Glutamatergic neuron (in vitro differentiated cells): ENCODE measurements around the gene DDX41. TPM values are rescaled to one million over a fixed set of nuclear protein-coding genes. Genes with fewer than 3 reads are reported as not detected.

Experiments
- DNase-seq: peaks from one replicate; pipeline ENCODE4 v3.0.0; 2022
- H3K27ac Mint-ChIP-seq: one replicate; pipeline ENCODE4 v1.8.0; 2020; ENCODE audit warnings: mild to moderate bottlenecking, mixed read lengths, inconsistent platforms; ENCODE audit not compliant: unreplicated experiment
- H3K27me3 Mint-ChIP-seq: one replicate; pipeline ENCODE4 v1.8.0; 2020; ENCODE audit warnings: mild to moderate bottlenecking, moderate library complexity, mixed read lengths, inconsistent platforms; ENCODE audit not compliant: unreplicated experiment
- H3K36me3 Mint-ChIP-seq: one replicate; pipeline ENCODE4 v1.8.0; 2020; ENCODE audit warnings: mild to moderate bottlenecking, mixed read lengths, inconsistent platforms; ENCODE audit not compliant: unreplicated experiment
- H3K4me1 Mint-ChIP-seq: one replicate; pipeline ENCODE4 v1.8.0; 2020; ENCODE audit warnings: mild to moderate bottlenecking, low read depth, mixed read lengths, inconsistent platforms; ENCODE audit not compliant: unreplicated experiment
- H3K4me3 Mint-ChIP-seq: one replicate; pipeline ENCODE4 v1.8.0; 2020; ENCODE audit warnings: mild to moderate bottlenecking, mixed read lengths, inconsistent platforms; ENCODE audit not compliant: unreplicated experiment
- H3K9me3 Mint-ChIP-seq: one replicate; pipeline ENCODE4 v1.8.0; 2020; ENCODE audit warnings: mild to moderate bottlenecking, moderate library complexity, mixed read lengths, inconsistent platforms; ENCODE audit not compliant: unreplicated experiment
- total RNA-seq: library from RNA; stranded (reverse); fragmentation: NEBNext Ultra II Directional; extraction: Animal tissue kit (Norgen Biotek cat#: 25700); gene quantifications from one replicate; pipeline ENCODE4 v1.2.1, GENCODE V29; 2021; ENCODE audit not compliant: unreplicated experiment
- TF ChIP-seq, protein P1 (sequence below): fragments of 200-600 bp; sonication (generic); IDR thresholded peaks from one replicate; pipeline ENCODE4 v1.5.0; 2021; ENCODE audit not compliant: partially characterized antibody, unreplicated experiment

The DDX41 gene
- total RNA-seq, 1 donor from 2014 or later = 125 TPM

DNA sequence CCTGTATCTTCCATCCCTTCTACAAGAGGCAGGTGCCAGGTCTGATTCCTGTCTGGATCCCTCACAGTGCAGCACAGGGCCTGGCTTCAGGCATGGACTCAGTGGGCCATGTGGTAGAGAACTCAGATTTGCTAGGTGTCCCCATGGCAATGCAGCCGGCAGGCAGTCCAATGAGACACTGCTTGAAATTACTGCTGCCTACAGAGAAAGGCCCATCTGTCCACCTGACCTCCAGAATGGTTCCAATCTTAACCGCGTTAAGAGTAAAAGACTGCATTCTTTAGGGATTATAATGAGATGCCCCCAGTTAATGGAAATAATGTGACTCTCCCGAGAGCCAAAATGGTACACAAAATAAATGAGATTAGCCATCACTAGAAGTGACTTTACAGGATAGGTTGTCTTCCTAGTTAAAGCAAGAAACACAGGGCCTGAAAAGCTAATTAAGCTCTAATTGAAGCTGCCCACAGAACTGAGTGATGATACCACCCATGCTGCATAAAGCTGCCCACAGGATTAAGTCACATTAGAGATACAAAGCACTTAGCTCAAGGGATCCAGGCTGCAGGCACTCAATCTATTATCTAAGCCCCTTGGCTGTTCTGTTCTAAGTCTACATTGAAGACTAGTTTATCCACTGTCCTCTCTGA, 26.2 kb upstream of the DDX41 start:
- H3K9me3 Mint-ChIP-seq = peaks cover 9% of the 10 kb centered on the region
- H3K27me3 Mint-ChIP-seq = peaks cover 6% of the 10 kb centered on the region
- H3K4me1 Mint-ChIP-seq = peaks cover 61% of the 10 kb centered on the region
- H3K27ac Mint-ChIP-seq = peak overlapping the region; percentile 93
- no peaks in the 10 kb centered on the region for H3K36me3 Mint-ChIP-seq
- H3K4me3 Mint-ChIP-seq = peak overlapping the region; percentile 81
- DNase-seq = peak; percentile 40
- TF ChIP-seq, protein P1, sequence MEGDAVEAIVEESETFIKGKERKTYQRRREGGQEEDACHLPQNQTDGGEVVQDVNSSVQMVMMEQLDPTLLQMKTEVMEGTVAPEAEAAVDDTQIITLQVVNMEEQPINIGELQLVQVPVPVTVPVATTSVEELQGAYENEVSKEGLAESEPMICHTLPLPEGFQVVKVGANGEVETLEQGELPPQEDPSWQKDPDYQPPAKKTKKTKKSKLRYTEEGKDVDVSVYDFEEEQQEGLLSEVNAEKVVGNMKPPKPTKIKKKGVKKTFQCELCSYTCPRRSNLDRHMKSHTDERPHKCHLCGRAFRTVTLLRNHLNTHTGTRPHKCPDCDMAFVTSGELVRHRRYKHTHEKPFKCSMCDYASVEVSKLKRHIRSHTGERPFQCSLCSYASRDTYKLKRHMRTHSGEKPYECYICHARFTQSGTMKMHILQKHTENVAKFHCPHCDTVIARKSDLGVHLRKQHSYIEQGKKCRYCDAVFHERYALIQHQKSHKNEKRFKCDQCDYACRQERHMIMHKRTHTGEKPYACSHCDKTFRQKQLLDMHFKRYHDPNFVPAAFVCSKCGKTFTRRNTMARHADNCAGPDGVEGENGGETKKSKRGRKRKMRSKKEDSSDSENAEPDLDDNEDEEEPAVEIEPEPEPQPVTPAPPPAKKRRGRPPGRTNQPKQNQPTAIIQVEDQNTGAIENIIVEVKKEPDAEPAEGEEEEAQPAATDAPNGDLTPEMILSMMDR = no peak

DNA sequence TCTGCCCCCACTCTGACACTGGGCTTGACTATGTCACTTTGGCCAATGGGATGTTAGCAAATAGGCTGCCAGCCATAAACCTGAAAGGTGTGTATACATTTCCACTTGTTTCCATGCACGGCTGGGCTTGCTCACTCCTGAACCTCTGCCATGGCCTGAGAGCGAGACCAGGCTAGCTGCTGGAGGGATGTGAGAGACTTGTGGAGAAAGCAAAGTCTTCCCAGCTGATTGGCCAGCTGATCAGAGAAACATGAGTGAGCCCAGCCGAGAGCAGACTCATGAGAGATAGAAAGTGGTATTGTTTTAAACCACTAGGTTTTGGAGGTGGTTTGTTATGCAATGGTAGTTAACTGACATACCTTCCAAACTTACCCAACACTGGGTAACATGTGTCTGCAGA, 23.7 kb upstream of the DDX41 start:
- Mint-ChIP-seq H3K4me1 (peaks cover 45% of the 10 kb centered on the region), H3K9me3 (peaks cover 6% of the 10 kb centered on the region), H3K4me3 (no peak overlapping the region), H3K27ac (no peak overlapping the region), H3K27me3 (peaks cover 3% of the 10 kb centered on the region), H3K36me3 (no peaks in the 10 kb centered on the region)
- TF ChIP-seq, protein P1 = no peak
- no peak for DNase-seq

DNA sequence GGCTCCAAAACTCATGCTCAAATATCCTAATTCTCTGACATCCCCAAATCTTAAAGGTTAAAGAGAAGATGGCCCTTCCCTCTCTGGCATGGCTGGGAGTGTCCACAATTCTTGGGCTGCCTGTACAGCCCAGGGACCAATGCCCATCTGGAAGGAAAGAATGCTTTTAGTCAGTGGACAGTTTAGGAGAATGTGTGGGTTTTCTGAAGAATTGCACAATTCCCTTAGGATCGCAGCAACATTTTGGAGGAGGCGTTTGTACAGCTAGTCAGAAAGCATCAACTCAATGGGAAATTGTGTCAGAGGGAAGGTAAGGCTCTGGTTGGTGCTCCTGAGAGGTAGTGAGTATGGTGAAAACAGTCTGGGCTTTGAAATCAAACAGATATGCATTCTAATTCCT, 22.6 kb upstream of the DDX41 start:
- Mint-ChIP-seq H3K27ac (no peak overlapping the region), H3K36me3 (no peaks in the 10 kb centered on the region)

GRCh38 chr5:177538876-177539275, 22.1 kb upstream of the DDX41 start:
- Mint-ChIP-seq H3K27me3 (peaks cover 3% of the 10 kb centered on the region), H3K9me3 (peaks cover 8% of the 10 kb centered on the region), H3K27ac (no peak overlapping the region), H3K4me1 (peaks cover 38% of the 10 kb centered on the region), H3K36me3 (no peaks in the 10 kb centered on the region), H3K4me3 (no peak overlapping the region)
- no peak for DNase-seq
- TF ChIP-seq, protein P1 = no peak

More for the DNA sequence above, 22.6 kb upstream of the DDX41 start:
- H3K4me1 Mint-ChIP-seq = peaks cover 43% of the 10 kb centered on the region
- peaks cover 8% of the 10 kb centered on the region for H3K9me3 Mint-ChIP-seq
- peaks cover 3% of the 10 kb centered on the region for H3K27me3 Mint-ChIP-seq
- TF ChIP-seq, protein P1 = no peak
- DNase-seq = no peak
- H3K4me3 Mint-ChIP-seq = no peak overlapping the region
